ENCODE data around the gene MAN1C1.

DNA sequence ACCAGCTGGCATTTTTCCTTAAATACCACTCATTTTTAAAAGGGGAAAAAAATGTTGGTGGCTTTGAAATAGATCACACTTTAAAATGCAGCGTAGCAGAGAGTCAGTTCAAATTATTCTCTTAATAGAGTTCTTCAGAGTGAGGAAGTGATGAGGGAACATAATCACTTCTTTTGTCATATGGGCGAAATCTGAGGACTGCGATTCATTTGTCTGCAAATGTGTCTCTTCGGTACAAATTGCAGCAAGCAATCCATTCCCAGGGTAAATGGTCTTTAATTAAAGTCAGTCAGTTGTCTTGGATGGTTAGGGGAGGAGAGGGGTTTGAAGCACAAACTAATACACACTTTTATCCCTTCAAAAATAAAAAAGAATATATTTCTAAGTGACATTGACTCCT, 97.4 kb downstream of the MAN1C1 start:
- TF ChIP-seq, protein P1, sequence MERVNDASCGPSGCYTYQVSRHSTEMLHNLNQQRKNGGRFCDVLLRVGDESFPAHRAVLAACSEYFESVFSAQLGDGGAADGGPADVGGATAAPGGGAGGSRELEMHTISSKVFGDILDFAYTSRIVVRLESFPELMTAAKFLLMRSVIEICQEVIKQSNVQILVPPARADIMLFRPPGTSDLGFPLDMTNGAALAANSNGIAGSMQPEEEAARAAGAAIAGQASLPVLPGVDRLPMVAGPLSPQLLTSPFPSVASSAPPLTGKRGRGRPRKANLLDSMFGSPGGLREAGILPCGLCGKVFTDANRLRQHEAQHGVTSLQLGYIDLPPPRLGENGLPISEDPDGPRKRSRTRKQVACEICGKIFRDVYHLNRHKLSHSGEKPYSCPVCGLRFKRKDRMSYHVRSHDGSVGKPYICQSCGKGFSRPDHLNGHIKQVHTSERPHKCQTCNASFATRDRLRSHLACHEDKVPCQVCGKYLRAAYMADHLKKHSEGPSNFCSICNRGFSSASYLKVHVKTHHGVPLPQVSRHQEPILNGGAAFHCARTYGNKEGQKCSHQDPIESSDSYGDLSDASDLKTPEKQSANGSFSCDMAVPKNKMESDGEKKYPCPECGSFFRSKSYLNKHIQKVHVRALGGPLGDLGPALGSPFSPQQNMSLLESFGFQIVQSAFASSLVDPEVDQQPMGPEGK (CRISPR knock-in tag; IDR thresholded peaks at IDR 0.05; ENCODE audit: borderline replicate concordance): no peak
- no peak for TF ChIP-seq TOX (CRISPR knock-in tag; IDR thresholded peaks at IDR 0.05; ENCODE audit: borderline replicate concordance)
- no peak for TF ChIP-seq PPARA (CRISPR knock-in tag; IDR thresholded peaks at IDR 0.05; ENCODE audit: borderline replicate concordance)
- TF ChIP-seq ZNF70 (CRISPR knock-in tag; IDR thresholded peaks at IDR 0.05): no peak
- TF ChIP-seq, protein P2, sequence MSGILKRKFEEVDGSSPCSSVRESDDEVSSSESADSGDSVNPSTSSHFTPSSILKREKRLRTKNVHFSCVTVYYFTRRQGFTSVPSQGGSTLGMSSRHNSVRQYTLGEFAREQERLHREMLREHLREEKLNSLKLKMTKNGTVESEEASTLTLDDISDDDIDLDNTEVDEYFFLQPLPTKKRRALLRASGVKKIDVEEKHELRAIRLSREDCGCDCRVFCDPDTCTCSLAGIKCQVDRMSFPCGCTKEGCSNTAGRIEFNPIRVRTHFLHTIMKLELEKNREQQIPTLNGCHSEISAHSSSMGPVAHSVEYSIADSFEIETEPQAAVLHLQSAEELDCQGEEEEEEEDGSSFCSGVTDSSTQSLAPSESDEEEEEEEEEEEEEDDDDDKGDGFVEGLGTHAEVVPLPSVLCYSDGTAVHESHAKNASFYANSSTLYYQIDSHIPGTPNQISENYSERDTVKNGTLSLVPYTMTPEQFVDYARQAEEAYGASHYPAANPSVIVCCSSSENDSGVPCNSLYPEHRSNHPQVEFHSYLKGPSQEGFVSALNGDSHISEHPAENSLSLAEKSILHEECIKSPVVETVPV (CRISPR knock-in tag; IDR thresholded peaks at IDR 0.05): no peak
- no peak for TF ChIP-seq SNAI2 (CRISPR knock-in tag; IDR thresholded peaks at IDR 0.05)
- no peak for TF ChIP-seq ARNTL (CRISPR knock-in tag; IDR thresholded peaks at IDR 0.05; ENCODE audit: borderline replicate concordance, low read depth)
- TF ChIP-seq TCF4 (CRISPR knock-in tag; IDR thresholded peaks at IDR 0.05; ENCODE audit: borderline replicate concordance): no peak
- TF ChIP-seq, protein P3, sequence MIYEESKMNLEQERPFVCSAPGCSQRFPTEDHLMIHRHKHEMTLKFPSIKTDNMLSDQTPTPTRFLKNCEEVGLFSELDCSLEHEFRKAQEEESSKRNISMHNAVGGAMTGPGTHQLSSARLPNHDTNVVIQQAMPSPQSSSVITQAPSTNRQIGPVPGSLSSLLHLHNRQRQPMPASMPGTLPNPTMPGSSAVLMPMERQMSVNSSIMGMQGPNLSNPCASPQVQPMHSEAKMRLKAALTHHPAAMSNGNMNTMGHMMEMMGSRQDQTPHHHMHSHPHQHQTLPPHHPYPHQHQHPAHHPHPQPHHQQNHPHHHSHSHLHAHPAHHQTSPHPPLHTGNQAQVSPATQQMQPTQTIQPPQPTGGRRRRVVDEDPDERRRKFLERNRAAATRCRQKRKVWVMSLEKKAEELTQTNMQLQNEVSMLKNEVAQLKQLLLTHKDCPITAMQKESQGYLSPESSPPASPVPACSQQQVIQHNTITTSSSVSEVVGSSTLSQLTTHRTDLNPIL (CRISPR knock-in tag; IDR thresholded peaks at IDR 0.05; ENCODE audit: low read depth): no peak
- no peak for TF ChIP-seq RARB (CRISPR knock-in tag; IDR thresholded peaks at IDR 0.05)
- no peak for TF ChIP-seq ZC3H10 (CRISPR knock-in tag; IDR thresholded peaks at IDR 0.05)
- no peak for TF ChIP-seq ZNF8 (CRISPR knock-in tag; IDR thresholded peaks at IDR 0.05)
- TF ChIP-seq, protein P4, sequence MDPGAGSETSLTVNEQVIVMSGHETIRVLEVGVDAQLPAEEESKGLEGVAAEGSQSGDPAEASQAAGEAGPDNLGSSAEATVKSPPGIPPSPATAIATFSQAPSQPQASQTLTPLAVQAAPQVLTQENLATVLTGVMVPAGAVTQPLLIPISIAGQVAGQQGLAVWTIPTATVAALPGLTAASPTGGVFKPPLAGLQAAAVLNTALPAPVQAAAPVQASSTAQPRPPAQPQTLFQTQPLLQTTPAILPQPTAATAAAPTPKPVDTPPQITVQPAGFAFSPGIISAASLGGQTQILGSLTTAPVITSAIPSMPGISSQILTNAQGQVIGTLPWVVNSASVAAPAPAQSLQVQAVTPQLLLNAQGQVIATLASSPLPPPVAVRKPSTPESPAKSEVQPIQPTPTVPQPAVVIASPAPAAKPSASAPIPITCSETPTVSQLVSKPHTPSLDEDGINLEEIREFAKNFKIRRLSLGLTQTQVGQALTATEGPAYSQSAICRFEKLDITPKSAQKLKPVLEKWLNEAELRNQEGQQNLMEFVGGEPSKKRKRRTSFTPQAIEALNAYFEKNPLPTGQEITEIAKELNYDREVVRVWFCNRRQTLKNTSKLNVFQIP (CRISPR knock-in tag; IDR thresholded peaks at IDR 0.05; ENCODE audit: borderline replicate concordance, low read depth): no peak

All from SK-N-SH treated with all-trans-retinoic acid at 6 μM for 48 hours (cell line).